Stomach (tissue), 9 donors: ENCODE results near the gene COL27A1. TPM values are rescaled to one million over a fixed set of nuclear protein-coding genes. Genes with fewer than 3 reads are reported as not detected.
"Not testable (repeated sequence)": the region's sequence is repeated elsewhere in the genome, so short reads cannot be mapped to it uniquely, and the experiment has no call there.

Experiments
- DNase-seq, 2 donors: peaks; one replicate each; pipeline versions ENCODE4 v3.0.0 to v3.0.0-alpha.2; 2013 to 2019
- H3K27ac ChIP-seq, 5 donors: fragments of 200-600 bp in 4 of 5; sonication (generic) in 4 of 5; one replicate each; pipeline ENCODE4 v1.5.1; 2013 to 2019; ENCODE audit warnings: mild to moderate bottlenecking in 1 of 5, moderate library complexity in 1 of 5
- H3K27me3 ChIP-seq, 3 donors: fragments of 200-600 bp; sonication (generic); one replicate each; pipeline ENCODE4 v1.5.1; 2017 to 2019; ENCODE audit warnings: mixed run types in 1 of 3
- H3K36me3 ChIP-seq, 4 donors: fragments of 200-600 bp; sonication (generic); 1 replicate in 3 of 4; 2 replicates in 1 of 4; pipeline ENCODE4 v1.5.1; 2016 to 2019
- H3K4me1 ChIP-seq, 4 donors: fragments of 200-600 bp; sonication (generic); one replicate each; pipeline ENCODE4 v1.5.1; 2016 to 2019
- H3K4me3 ChIP-seq, 4 donors: fragments of 200-600 bp; sonication (generic) in 3 of 4; one replicate each; pipeline ENCODE4 v1.5.1; 2016 to 2019; ENCODE audit warnings: mild to moderate bottlenecking in 1 of 4
- H3K9me3 ChIP-seq, 4 donors: fragments of 200-600 bp; sonication (generic); one replicate each; pipeline ENCODE4 v1.5.1; 2016 to 2019
- EP300 ChIP-seq: sonication (generic); formaldehyde crosslinking; IDR thresholded peaks from one replicate; pipeline ENCODE4 v1.6.1; 2017; ENCODE audit warnings: antibody characterized with exemption
- POLR2A ChIP-seq, 4 donors: fragments of 450-650 bp; IDR thresholded peaks; one replicate each; pipeline ENCODE4 v1.6.1; 2016; ENCODE audit warnings: antibody characterized with exemption in 4 of 4, control low read depth in 2 of 4, mild to moderate bottlenecking in 1 of 4, moderate library complexity in 1 of 4
- POLR2AphosphoS5 ChIP-seq, 3 donors: sonication (generic); formaldehyde crosslinking; IDR thresholded peaks; one replicate each; pipeline ENCODE4 v1.6.1; 2016; ENCODE audit warnings: antibody characterized with exemption in 3 of 3
- WGBS, 5 donors: extraction: QIAGEN DNeasy Blood & Tissue Kit in 3 of 5; methylation state at CpG; one replicate each; pipeline versions ENCODE4 v1.1.5 to v1.1.7; 2013 to 2018; 5-methylcytosine and 5-hydroxymethylcytosine counted together
- intact Hi-C: fragments of 100-400 bp; cut with DNase I; formaldehyde crosslinking; loops from one replicate; pipeline ENCODE4 v1.15.1; 2023; ENCODE audit warnings: low total_unique reads
- polyA plus RNA-seq, 3 donors: library from polyadenylated mRNA; stranded (reverse); fragments of 200-250 nt; gene quantifications; one replicate each; pipeline ENCODE4 v1.2.3, GENCODE V29; 2013
- total RNA-seq, 5 donors: library from RNA; depleted of rRNA; stranded (reverse); fragments of >200 nt; gene quantifications; one replicate each; pipeline versions ENCODE4 v1.1.0 to v1.2.3, GENCODE V29; 2014 to 2016
- TF ChIP-seq, protein P1 (sequence below), 7 experiments: fragments of 450-650 bp in 4 of 7; fragments of 200-600 bp in 3 of 7; sonication (generic) in 3 of 7; IDR thresholded peaks; one replicate each; pipeline ENCODE4 v1.5.1; 2016 to 2019; ENCODE audit warnings: antibody characterized with exemption in 7 of 7, control low read depth in 2 of 7, mild to moderate bottlenecking in 1 of 7
- donor health status: healthy with polysubstance abuse.
- donor health status: Bipolar disorder and iron deficiency.
- donor health status: healthy.

Gene COL27A1
- total and polyA plus RNA-seq, 8 donors, result 2.9 to 26.3 (median 8.2) TPM

DNA sequence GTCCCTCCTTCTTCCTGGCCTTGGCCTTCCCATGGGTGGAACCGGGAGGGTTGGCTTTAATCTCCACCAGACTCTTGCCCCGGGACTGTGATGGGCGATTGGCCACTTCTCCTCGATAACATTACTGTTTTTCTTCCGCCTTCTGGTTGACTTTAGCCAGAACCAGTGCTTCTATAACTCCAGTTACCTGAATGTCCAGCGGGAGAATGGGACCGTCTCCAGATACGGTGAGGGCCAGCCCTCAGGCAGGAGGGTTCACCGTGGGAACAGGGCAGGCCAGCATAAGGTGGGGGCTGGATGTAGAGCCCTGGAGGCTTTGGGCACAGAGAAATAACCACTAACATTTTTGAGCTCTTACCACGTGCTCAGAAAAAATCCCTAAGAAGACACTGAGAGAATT lies 175.3 kb downstream of the COL27A1 start:
- Histone ChIP-seq H3K4me1 (peaks cover 0 to 17% (median 10%) of the 10 kb centered on the region in 4 donors), H3K36me3 (peaks cover 0 to 14% (median 14%) of the 10 kb centered on the region in 4 donors), H3K27ac (no peak overlapping the region), H3K4me3 (no peak overlapping the region), H3K9me3 (no peaks in the 10 kb centered on the region), H3K27me3 (peaks cover 0 to 10% (median 0%) of the 10 kb centered on the region in 3 donors)
- whole genome bisulfite sequencing, 5 donors, result 33 to 79% (median 51%) methylated on average over 10 of the region's 10 CpGs
- peak in 1 of 2 donors; percentile 47 for DNase-seq
- intact Hi-C loops, result no loop called here
- TF ChIP-seq EP300 (no peak), POLR2AphosphoS5 (IDR thresholded peaks at IDR 0.05) (no peak), POLR2A (IDR thresholded peaks at IDR 0.05) (no peak)
- TF ChIP-seq, protein P1, sequence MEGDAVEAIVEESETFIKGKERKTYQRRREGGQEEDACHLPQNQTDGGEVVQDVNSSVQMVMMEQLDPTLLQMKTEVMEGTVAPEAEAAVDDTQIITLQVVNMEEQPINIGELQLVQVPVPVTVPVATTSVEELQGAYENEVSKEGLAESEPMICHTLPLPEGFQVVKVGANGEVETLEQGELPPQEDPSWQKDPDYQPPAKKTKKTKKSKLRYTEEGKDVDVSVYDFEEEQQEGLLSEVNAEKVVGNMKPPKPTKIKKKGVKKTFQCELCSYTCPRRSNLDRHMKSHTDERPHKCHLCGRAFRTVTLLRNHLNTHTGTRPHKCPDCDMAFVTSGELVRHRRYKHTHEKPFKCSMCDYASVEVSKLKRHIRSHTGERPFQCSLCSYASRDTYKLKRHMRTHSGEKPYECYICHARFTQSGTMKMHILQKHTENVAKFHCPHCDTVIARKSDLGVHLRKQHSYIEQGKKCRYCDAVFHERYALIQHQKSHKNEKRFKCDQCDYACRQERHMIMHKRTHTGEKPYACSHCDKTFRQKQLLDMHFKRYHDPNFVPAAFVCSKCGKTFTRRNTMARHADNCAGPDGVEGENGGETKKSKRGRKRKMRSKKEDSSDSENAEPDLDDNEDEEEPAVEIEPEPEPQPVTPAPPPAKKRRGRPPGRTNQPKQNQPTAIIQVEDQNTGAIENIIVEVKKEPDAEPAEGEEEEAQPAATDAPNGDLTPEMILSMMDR (IDR thresholded peaks at IDR 0.05), result no peak

DNA sequence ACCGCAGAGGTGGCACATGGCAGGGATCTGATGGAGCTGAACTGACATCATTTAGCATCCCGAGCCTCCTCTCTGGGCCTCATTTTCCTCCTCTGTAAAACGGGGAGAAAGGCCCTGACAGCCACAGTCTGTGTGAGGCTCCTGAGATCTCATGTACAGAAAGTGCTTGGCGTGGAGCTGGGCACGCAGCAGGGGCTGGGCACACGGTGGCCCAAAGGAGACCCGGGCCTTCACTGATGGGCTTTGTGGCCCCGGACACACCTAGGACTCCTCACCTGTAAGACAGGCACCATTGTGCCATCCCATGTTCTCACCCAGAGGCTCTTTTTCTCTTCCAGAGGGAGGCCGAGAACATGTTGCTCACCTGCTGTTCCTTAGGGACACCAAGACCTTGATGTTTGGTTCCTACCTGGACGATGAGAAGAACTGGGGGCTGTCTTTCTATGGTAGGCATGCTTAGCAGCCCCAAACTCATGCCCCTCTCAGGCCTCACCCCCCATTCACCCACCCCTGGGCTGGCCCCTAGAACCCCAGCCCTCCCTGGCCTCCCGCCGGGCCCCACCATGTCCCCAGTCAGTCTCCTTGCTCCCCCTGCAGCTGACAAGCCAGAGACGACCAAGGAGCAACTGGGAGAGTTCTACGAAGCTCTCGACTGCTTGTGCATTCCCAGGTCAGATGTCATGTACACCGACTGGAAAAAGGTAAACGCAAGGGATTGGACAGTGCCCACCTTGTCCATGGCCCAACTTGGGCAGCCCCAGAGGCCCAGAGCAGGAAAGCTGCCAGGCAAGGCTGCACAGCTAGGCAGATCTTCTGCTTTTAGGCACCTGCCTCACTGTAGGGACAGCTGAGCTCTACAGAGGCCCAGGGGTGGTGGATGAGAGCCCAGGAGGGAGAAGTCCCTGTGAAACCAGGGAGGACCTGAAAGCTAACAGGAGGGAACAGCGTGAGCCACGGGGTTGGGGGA lies 176.2 kb downstream of the COL27A1 start:
- DNase-seq, H3K9me3 ChIP-seq, intact Hi-C loops, H3K4me3 ChIP-seq, H3K27ac ChIP-seq: not testable (repeated sequence)
- WGBS, 5 donors, result 63 to 85% (median 73%) methylated on average over 8 to 15 of the region's 19 CpGs
- peaks cover 7 to 23% (median 22%) of the 10 kb centered on the region in 4 donors for H3K36me3 ChIP-seq
- peaks cover 0 to 17% (median 10%) of the 10 kb centered on the region in 4 donors for H3K4me1 ChIP-seq
- H3K27me3 ChIP-seq, result peaks cover 0 to 10% (median 0%) of the 10 kb centered on the region in 3 donors

DNA sequence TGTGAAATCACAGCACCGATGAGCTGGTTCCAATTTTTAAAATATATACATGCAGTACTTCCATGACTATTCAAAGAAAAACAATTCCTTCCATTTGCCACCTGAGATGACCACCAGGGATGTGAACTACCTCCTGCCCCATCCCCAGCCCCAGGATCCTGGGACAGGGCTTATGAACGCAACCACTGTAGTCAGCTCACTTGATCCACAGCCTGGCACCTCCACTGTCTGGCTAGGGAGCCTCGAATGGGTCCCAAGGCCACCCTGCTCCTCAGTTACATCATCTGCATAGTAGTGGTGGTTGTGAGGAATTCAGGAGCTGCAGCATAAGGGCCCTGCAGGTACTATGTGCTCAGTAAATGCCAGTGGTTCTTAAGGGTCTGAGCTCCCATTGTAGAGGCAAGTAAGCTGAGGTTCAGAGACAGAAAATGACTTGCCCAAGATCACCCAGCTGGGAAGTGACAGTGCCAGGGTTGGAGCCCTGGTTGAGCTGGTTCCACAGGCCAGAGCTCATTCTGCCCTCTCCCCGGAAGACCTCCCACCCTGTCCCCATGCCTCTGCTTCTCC lies 177.2 kb downstream of the COL27A1 start:
- 74 to 83% (median 80%) methylated on average over 3 to 4 of the region's 4 CpGs for WGBS, 5 donors
- H3K4me3 ChIP-seq, intact Hi-C loops, H3K27ac ChIP-seq, DNase-seq, H3K9me3 ChIP-seq: not testable (repeated sequence)
- H3K27me3 ChIP-seq, result peaks cover 0 to 10% (median 0%) of the 10 kb centered on the region in 3 donors
- H3K4me1 ChIP-seq, result peaks cover 0 to 17% (median 10%) of the 10 kb centered on the region in 4 donors
- peaks cover 18 to 33% (median 33%) of the 10 kb centered on the region in 4 donors for H3K36me3 ChIP-seq

DNA sequence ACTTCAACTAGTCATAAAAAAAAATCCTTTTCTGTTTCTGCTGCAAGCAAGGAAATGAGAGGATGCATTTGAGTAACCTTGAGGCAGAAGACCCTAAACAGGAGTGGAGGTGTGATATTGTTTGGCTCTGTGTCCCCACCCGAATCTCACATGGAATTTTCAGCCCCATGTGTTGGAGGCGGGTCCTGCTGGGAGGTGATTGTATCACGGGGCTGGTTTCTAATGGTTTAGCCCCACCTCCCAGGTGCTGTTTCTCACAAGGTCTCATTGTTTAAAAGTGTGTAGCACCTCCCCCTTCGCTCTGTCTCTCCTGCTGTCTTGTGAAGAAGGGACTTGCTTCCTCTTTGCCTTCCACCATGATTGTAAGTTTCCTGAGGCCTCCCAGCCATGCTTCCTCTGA lies 178.4 kb downstream of the COL27A1 start:
- intact Hi-C loops, H3K4me3 ChIP-seq, H3K9me3 ChIP-seq, H3K27me3 ChIP-seq, DNase-seq, H3K27ac ChIP-seq: not testable (repeated sequence)
- H3K4me1 ChIP-seq, result peaks cover 0 to 12% (median 5%) of the 10 kb centered on the region in 4 donors
- 64 to 90% (median 76%) methylated on average over 2 to 3 of the region's 4 CpGs for WGBS, 5 donors
- peaks cover 29 to 45% (median 44%) of the 10 kb centered on the region in 4 donors for H3K36me3 ChIP-seq

DNA sequence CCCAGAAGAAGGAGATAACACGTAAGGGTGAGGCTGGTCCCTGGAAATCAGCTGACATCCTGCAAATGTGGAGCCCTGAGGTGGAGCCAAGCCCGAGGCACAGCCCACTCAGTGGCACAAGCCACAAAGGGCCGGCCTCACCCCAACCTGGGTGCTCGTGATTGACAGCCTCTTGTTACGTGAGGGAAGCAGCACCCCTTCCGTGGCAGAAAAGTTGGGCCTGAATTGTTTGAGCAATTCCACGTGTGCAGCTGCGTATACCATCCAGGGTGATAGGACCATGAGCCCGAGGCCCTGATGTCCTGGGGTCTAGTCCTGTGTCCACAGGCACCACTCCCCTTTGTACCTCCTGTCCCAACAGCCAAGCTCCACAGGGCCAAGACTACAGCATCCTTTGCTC lies 179.2 kb downstream of the COL27A1 start:
- Histone ChIP-seq H3K27me3 (no peaks in the 10 kb centered on the region), H3K27ac (no peak overlapping the region), H3K4me1 (peaks cover 0 to 9% (median 7%) of the 10 kb centered on the region in 4 donors), H3K9me3 (no peaks in the 10 kb centered on the region), H3K36me3 (peaks cover 30 to 53% (median 52%) of the 10 kb centered on the region in 4 donors), H3K4me3 (no peak overlapping the region)
- no peak for DNase-seq
- TF ChIP-seq EP300 (no peak), POLR2AphosphoS5 (IDR thresholded peaks at IDR 0.05) (no peak), POLR2A (IDR thresholded peaks at IDR 0.05) (no peak)
- TF ChIP-seq, protein P1 (IDR thresholded peaks at IDR 0.05), result no peak
- intact Hi-C loops, result no loop called here
- 92 to 97% (median 93%) methylated on average over 8 to 9 of the region's 9 CpGs; no CpG with 5 or more reads in 1 of the 5 donors for WGBS, 5 donors
